HepG2 (cell line): ENCODE results near the gene KDM5A. TPM values are rescaled to one million over a fixed set of nuclear protein-coding genes. Genes with fewer than 3 reads are reported as not detected.
A peak's percentile ranks its signal among the peaks of the same experiment; 100 is the strongest.

ENCODE experiments used
- AGO2 ChIP-seq: fragments of 200-400 bp; formaldehyde crosslinking; optimal IDR thresholded peaks from 2 replicates; pipeline ENCODE3; 2017; ENCODE audit warnings: mild to moderate bottlenecking, low read depth, low read length, moderate library complexity
- GFI1 ChIP-seq: sonication (generic); formaldehyde crosslinking; IDR thresholded peaks from 2 replicates; pipeline ENCODE4 v1.5.0; 2020; ENCODE audit warnings: missing genetic modification reagents, mild to moderate bottlenecking, borderline replicate concordance
- HNRNPH1 ChIP-seq: fragments of 200-400 bp; formaldehyde crosslinking; optimal IDR thresholded peaks from 2 replicates; pipeline ENCODE3; 2017; ENCODE audit warnings: mild to moderate bottlenecking, low read depth, low read length
- JARID2 ChIP-seq: sonication (generic); formaldehyde crosslinking; IDR thresholded peaks from 2 replicates; pipeline ENCODE4 v1.8.1; 2023; ENCODE audit warnings: missing genetic modification reagents, inconsistent platforms; ENCODE audit not compliant: insufficient replicate concordance
- NFE2 ChIP-seq: sonication (generic); formaldehyde crosslinking; IDR thresholded peaks from 2 replicates; pipeline ENCODE4 v1.4.0; 2020; ENCODE audit warnings: missing genetic modification reagents
- NFYB ChIP-seq: sonication (generic); formaldehyde crosslinking; IDR thresholded peaks from 2 replicates; pipeline ENCODE4 v1.4.0; 2020; ENCODE audit warnings: missing genetic modification reagents
- POLR2G ChIP-seq: fragments of 200-400 bp; formaldehyde crosslinking; IDR thresholded peaks from 2 replicates; pipeline ENCODE4 v1.6.1; 2018; ENCODE audit warnings: mild to moderate bottlenecking, low read depth, low read length, moderate library complexity
- RFXANK ChIP-seq: IDR thresholded peaks from 2 replicates; pipeline ENCODE4 v1.6.1; 2016
- SCMH1 ChIP-seq: sonication (generic); formaldehyde crosslinking; IDR thresholded peaks from 2 replicates; pipeline ENCODE4 v1.9.0; 2021; ENCODE audit warnings: missing genetic modification reagents, mild to moderate bottlenecking, borderline replicate concordance
- ZNF660 ChIP-seq: sonication (generic); formaldehyde crosslinking; IDR thresholded peaks from 2 replicates; pipeline ENCODE4 v1.5.1; 2020; ENCODE audit warnings: mild to moderate bottlenecking, low read depth, missing genetic modification reagents, borderline replicate concordance
- ZNF724P ChIP-seq: sonication (generic); formaldehyde crosslinking; IDR thresholded peaks from 2 replicates; pipeline ENCODE4 v1.8.0; 2022; ENCODE audit warnings: missing genetic modification reagents, borderline replicate concordance
- ZSCAN22 ChIP-seq: sonication (generic); formaldehyde crosslinking; IDR thresholded peaks from 2 replicates; pipeline ENCODE4 v1.4.0; 2020; ENCODE audit warnings: mild to moderate bottlenecking, missing genetic modification reagents
- polyA plus RNA-seq, 8 experiments: library from polyadenylated mRNA; depleted of rRNA in 3 of 8; stranded (reverse) in 7 of 8; unstranded in 1 of 8; fragments of >200 nt; fragmentation: Illumina TruSeq in 4 of 8; extraction: Trizol in 4 of 8; gene quantifications; 2 replicates each; pipeline versions ENCODE4 v1.2.1 to v1.2.3, GENCODE V29; 2011 to 2016; ENCODE audit warnings: low read depth in 4 of 8, missing spikeins in 1 of 8, mixed read lengths in 1 of 8; ENCODE audit not compliant: insufficient read depth in 1 of 8
- total RNA-seq, 5 experiments: library from RNA; depleted of rRNA; stranded (reverse); fragments of >200 nt; fragmentation: Illumina TruSeq; extraction: Trizol; gene quantifications; 2 replicates each; pipeline ENCODE4 v1.2.3, GENCODE V29; 2016; ENCODE audit warnings: low read depth in 1 of 5
- TF ChIP-seq, protein P1 (sequence below): sonication (generic); formaldehyde crosslinking; IDR thresholded peaks from 2 replicates; pipeline ENCODE4 v1.5.1; 2020; ENCODE audit warnings: mild to moderate bottlenecking, missing genetic modification reagents
- TF ChIP-seq, protein P2 (sequence below): sonication (generic); formaldehyde crosslinking; IDR thresholded peaks from 2 replicates; pipeline ENCODE4 v1.4.0; 2020; ENCODE audit warnings: missing genetic modification reagents, mild to moderate bottlenecking, borderline replicate concordance
- TF ChIP-seq, protein P3 (sequence below): sonication (generic); formaldehyde crosslinking; IDR thresholded peaks from 2 replicates; pipeline ENCODE4 v1.4.0; 2020; ENCODE audit warnings: missing genetic modification reagents, low read depth, mild to moderate bottlenecking, borderline replicate concordance
- TF ChIP-seq, protein P4 (sequence below): sonication (generic); formaldehyde crosslinking; IDR thresholded peaks from 2 replicates; pipeline ENCODE4 v1.4.0; 2020; ENCODE audit warnings: mild to moderate bottlenecking, missing genetic modification reagents

Gene KDM5A
- total and polyA plus RNA-seq, 2 of the 13 experiments (the other 11 are each of a cell fraction or from before 2014, with no cell fraction given) = 12.0 to 29.2 TPM

DNA sequence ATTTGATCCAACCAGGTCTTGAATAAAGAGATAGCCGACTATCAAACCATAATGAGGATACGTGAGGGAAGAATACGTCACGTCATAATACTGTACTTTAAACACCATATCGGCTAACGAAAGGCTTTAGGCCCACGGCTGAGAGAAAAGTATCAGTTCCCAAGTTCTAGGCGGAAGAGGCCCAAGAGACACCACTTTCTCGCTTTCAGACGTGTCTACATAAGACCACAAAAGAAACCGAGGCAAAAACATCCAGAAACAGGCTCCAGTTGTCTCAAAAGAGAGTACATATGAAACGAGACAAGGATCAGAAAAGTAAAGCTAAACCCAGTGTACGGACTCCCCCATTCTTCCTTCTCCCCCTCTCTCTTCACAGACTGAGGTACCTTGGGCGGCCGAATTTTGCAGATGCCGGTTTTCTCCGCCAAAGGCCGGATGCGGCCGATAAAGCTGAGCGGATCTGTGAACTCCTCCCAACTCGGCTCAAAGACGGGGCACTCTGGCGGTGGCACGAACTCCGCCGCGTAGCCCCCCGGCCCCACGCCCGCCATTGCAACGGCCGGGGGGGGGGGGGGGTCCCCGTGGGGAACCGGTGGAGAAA is 479 bp downstream of the KDM5A start (continued):
- TF ChIP-seq GFI1 (CRISPR knock-in tag) = no peak
- TF ChIP-seq JARID2 = no peak
- TF ChIP-seq, protein P1, sequence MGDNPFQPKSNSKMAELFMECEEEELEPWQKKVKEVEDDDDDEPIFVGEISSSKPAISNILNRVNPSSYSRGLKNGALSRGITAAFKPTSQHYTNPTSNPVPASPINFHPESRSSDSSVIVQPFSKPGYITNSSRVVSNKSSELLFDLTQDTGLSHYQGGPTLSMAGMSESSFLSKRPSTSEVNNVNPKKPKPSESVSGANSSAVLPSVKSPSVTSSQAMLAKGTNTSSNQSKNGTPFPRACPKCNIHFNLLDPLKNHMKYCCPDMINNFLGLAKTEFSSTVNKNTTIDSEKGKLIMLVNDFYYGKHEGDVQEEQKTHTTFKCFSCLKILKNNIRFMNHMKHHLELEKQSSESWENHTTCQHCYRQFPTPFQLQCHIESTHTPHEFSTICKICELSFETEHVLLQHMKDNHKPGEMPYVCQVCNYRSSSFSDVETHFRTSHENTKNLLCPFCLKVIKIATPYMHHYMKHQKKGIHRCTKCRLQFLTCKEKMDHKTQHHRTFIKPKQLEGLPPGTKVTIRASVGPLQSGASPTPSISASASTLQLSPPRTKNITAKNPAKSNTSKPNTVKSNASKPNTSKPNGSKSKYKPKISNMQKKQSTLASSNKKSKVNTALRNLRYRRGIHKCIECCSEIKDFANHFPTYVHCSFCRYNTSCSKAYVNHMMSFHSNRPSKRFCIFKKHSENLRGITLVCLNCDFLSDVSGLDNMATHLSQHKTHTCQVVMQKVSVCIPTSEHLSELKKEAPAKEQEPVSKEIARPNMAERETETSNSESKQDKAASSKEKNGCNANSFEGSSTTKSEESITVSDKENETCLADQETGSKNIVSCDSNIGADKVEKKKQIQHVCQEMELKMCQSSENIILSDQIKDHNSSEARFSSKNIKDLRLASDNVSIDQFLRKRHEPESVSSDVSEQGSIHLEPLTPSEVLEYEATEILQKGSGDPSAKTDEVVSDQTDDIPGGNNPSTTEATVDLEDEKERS (CRISPR knock-in tag) = no peak
- TF ChIP-seq POLR2G = no peak
- TF ChIP-seq AGO2 = peak; percentile 86
- TF ChIP-seq ZSCAN22 = no peak
- TF ChIP-seq, protein P2, sequence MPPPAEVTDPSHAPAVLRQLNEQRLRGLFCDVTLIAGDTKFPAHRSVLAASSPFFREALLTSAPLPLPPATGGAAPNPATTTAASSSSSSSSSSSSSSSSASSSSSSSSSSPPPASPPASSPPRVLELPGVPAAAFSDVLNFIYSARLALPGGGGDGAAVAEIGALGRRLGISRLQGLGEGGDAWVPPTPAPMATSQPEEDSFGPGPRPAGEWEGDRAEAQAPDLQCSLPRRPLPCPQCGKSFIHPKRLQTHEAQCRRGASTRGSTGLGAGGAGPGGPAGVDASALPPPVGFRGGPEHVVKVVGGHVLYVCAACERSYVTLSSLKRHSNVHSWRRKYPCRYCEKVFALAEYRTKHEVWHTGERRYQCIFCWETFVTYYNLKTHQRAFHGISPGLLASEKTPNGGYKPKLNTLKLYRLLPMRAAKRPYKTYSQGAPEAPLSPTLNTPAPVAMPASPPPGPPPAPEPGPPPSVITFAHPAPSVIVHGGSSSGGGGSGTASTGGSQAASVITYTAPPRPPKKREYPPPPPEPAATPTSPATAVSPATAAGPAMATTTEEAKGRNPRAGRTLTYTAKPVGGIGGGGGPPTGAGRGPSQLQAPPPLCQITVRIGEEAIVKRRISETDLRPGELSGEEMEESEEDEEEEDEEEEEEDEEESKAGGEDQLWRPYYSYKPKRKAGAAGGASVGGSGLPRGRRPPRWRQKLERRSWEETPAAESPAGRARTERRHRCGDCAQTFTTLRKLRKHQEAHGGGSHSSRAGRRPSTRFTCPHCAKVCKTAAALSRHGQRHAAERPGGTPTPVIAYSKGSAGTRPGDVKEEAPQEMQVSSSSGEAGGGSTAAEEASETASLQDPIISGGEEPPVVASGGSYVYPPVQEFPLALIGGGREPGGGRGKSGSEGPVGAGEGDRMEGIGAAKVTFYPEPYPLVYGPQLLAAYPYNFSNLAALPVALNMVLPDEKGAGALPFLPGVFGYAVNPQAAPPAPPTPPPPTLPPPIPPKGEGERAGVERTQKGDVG = no peak
- no peak for TF ChIP-seq RFXANK (CRISPR knock-in tag)
- TF ChIP-seq, protein P3, sequence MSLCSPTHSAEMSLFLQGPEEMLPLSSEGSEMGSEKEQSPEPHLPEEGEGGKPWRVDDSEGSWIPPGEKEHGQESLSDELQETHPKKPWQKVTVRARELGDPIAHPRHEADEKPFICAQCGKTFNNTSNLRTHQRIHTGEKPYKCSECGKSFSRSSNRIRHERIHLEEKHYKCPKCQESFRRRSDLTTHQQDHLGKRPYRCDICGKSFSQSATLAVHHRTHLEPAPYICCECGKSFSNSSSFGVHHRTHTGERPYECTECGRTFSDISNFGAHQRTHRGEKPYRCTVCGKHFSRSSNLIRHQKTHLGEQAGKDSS (CRISPR knock-in tag) = peak; percentile 0; the same call in 1 of the 2 replicates
- TF ChIP-seq ZNF660 (CRISPR knock-in tag) = no peak
- TF ChIP-seq, protein P4, sequence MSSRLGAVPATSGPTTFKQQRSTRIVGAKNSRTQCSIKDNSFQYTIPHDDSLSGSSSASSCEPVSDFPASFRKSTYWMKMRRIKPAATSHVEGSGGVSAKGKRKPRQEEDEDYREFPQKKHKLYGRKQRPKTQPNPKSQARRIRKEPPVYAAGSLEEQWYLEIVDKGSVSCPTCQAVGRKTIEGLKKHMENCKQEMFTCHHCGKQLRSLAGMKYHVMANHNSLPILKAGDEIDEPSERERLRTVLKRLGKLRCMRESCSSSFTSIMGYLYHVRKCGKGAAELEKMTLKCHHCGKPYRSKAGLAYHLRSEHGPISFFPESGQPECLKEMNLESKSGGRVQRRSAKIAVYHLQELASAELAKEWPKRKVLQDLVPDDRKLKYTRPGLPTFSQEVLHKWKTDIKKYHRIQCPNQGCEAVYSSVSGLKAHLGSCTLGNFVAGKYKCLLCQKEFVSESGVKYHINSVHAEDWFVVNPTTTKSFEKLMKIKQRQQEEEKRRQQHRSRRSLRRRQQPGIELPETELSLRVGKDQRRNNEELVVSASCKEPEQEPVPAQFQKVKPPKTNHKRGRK (CRISPR knock-in tag) = no peak
- TF ChIP-seq SCMH1 (CRISPR knock-in tag) = no peak
- no peak for TF ChIP-seq ZNF724P (CRISPR knock-in tag)
- no peak for TF ChIP-seq NFYB (CRISPR knock-in tag)
- no peak for TF ChIP-seq NFE2 (CRISPR knock-in tag)
- TF ChIP-seq HNRNPH1 = no peak
